ENCODE measurements around the gene CNTN6.

The CNTN6 gene

GRCh38 chr3:1092771-1093170 lies at the start of gene CNTN6:
CNTN6 (plus strand) TSS chr3:1093024; CDS start chr3:1148009, 54,985 bp downstream.
- no peak for DNase-seq (ENCODE audit: low spot score)

GRCh38 chr3:1048558-1048957 lies 44.3 kb upstream of the CNTN6 start:
- no peak for DNase-seq (ENCODE audit: low spot score)

- no peak for DNase-seq (ENCODE audit: low spot score)
These were observed 37.0 kb upstream of the CNTN6 start for GRCh38 chr3:1055870-1056269.

GRCh38 chr3:1056744-1057143 lies 36.1 kb upstream of the CNTN6 start:
- no peak for DNase-seq (ENCODE audit: low spot score)

- no peak for DNase-seq (ENCODE audit: low spot score)
These were observed 35.4 kb upstream of the CNTN6 start for GRCh38 chr3:1057436-1057835.

- DNase-seq (ENCODE audit: low spot score): no peak
These were observed 23.8 kb upstream of the CNTN6 start for GRCh38 chr3:1068985-1069384.

- DNase-seq (ENCODE audit: low spot score): no peak
These were observed 20.8 kb upstream of the CNTN6 start for GRCh38 chr3:1072041-1072440.

GRCh38 chr3:1079662-1080061 lies 13.2 kb upstream of the CNTN6 start:
- DNase-seq (ENCODE audit: low spot score): no peak

- no peak for DNase-seq (ENCODE audit: low spot score)
These were observed 10.7 kb upstream of the CNTN6 start for GRCh38 chr3:1082108-1082507.

- DNase-seq (ENCODE audit: low spot score): no peak
These were observed 5.7 kb upstream of the CNTN6 start for GRCh38 chr3:1087066-1087560.

GRCh38 chr3:1088503-1088902 lies 4.3 kb upstream of the CNTN6 start:
- no peak for DNase-seq (ENCODE audit: low spot score)

- DNase-seq (ENCODE audit: low spot score): no peak
These were observed 1.5 kb upstream of the CNTN6 start for GRCh38 chr3:1091286-1091685.

GRCh38 chr3:1092061-1092460 lies 763 bp upstream of the CNTN6 start:
- DNase-seq (ENCODE audit: low spot score): no peak

GRCh38 chr3:1093217-1093616 lies 393 bp downstream of the CNTN6 start:
- DNase-seq (ENCODE audit: low spot score): no peak

- no peak for DNase-seq (ENCODE audit: low spot score)
These were observed 10.7 kb downstream of the CNTN6 start for GRCh38 chr3:1103525-1103924.

GRCh38 chr3:1117843-1118473 lies 25.1 kb downstream of the CNTN6 start:
- no peak for DNase-seq (ENCODE audit: low spot score)

- no peak for DNase-seq (ENCODE audit: low spot score)
These were observed 38.3 kb downstream of the CNTN6 start for GRCh38 chr3:1131166-1131565.

GRCh38 chr3:1135194-1135593 lies 42.4 kb downstream of the CNTN6 start:
- DNase-seq (ENCODE audit: low spot score): no peak

- no peak for DNase-seq (ENCODE audit: low spot score)
These were observed 45.2 kb downstream of the CNTN6 start for GRCh38 chr3:1138036-1138435.

- no peak for DNase-seq (ENCODE audit: low spot score)
These were observed 46.2 kb downstream of the CNTN6 start for GRCh38 chr3:1139071-1139470.

- DNase-seq (ENCODE audit: low spot score): no peak
These were observed 54.5 kb downstream of the CNTN6 start for GRCh38 chr3:1147326-1147725.

GRCh38 chr3:1147819-1148218 lies 55.0 kb downstream of the CNTN6 start:
- no peak for DNase-seq (ENCODE audit: low spot score)

- DNase-seq (ENCODE audit: low spot score): no peak
These were observed 71.3 kb downstream of the CNTN6 start for GRCh38 chr3:1164101-1164500.

GRCh38 chr3:1171320-1171719 lies 78.5 kb downstream of the CNTN6 start:
- DNase-seq (ENCODE audit: low spot score): no peak
